ENCODE results near the gene CREBZF.
A peak's percentile ranks its signal among the peaks of the same experiment; 100 is the strongest.

Gene CREBZF

GRCh38 chr11:85664615-85665481 is at the start of gene CREBZF:
CREBZF (minus strand) TSS chr11:85665129; CDS start chr11:85664875, 254 bp downstream.
- peak; percentile 93 to 95 for DNase-seq (ENCODE audit: low read depth in 2 of 2)

DNA sequence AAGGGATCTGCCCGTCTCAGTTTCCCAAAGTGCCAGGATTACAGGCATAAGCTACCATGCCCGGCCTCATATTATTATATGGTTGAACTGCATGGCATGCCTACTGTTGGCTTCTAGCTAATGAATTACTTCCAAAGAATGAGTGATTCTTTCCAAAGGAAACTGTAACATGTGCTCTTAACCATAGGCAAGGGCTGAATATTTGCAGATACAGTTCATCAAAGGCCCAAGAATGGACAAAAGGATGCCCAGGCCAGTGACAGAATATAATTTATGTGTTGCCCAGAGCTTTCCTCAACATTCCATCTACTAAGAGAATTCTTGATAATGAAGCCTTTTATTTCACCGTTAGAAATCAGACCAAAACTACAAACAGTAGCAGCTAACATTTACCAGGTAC is 48.0 kb upstream of the CREBZF start:
- no peak for DNase-seq (ENCODE audit: low read depth in 2 of 2)

DNA sequence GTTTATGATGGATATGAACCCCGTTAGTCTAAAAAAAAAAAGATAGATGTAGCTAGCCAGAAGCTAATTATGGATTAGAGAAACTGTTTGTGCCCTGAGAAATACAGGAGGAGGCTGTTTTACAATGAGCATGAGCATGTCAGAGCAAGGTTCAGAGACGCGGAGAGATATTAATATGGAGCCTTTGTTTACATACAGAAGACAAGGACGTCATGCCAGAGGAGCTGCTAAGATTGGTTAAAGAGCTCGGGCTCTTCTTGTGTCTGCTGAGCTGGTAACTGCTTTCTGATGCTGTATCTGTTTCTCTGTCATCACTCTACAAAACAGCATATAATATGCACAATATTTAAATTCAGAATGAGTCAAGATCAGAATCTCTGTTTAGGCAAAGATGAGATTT is 46.0 kb upstream of the CREBZF start:
- DNase-seq (ENCODE audit: low read depth in 2 of 2) = no peak

- no peak for DNase-seq (ENCODE audit: low read depth in 2 of 2)
These were observed 45.2 kb upstream of the CREBZF start for GRCh38 chr11:85709941-85710702.

DNA sequence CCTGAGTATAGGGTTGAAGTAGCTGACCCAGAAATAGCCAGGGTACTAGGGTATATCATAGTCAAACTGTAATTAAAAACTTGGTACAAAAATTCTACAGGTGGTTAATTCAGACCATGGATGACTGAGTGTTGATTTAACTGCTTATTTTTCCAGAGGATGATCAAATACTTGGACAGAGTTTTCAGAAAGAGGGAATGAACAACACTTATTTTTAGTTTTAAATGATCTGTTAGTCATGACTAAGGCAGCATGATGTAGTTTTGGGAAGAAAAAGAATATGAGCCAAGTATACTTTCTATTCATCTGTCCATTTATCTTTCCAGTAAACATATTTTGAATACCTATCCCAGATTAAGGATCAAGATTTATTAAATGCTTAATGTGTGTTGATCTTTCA is 40.9 kb upstream of the CREBZF start:
- DNase-seq (ENCODE audit: low read depth in 2 of 2) = no peak

DNA sequence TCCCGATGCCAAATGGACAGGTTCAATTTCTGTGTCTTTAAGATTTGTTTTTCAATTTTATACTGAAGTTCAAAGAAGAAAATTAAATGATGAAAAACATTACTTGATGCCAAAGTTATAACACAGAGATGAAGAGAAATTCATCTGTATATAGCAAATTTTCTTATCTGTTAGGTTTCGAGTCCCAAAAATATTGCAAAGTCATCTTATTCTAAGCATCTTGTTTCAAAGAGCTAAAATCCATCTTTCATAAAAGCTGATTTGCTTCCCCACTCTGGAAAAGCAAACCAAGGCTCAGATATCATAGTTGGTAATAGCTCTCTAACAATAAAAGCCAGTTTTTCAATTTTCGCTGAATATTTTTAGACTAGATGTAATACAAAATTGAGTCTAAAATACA is 40.0 kb upstream of the CREBZF start:
- no peak for DNase-seq (ENCODE audit: low read depth in 2 of 2)

DNA sequence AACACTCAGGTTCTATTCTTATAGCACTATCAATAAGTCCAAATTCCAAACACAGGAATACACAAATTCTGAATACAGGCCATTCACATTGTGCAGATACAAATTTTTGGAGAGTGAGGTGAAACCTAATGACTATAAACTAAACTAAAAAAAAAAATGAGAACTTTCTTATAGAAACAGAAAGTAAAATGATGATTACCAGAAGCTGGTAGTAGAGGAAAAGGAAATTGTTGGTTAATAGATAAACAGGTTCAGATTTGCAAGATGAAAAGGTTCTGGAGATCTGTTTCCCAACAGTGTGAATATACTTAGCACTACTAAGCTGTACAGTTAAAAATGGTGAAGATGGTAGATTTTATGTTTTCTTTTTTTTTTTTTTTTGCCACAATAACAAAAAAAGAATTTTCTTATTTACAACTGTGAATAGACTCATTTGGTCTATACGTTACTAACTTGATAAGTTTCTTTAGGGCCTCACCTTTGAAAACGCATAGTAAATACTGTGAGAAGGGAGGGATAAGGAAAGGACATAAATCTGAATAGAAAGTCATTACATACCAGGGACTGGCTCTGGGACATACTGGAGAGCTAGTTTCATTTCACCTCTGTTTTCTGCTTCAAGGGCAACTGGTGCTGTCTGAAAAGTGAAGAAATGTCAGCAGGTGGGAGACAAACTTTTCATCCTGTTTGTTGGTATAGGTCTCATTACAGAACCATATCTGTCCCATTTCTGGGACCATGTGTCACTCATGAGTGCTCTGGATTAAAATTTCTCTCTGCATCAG is 35.2 kb upstream of the CREBZF start:
- no peak for DNase-seq (ENCODE audit: low read depth in 2 of 2)

DNA sequence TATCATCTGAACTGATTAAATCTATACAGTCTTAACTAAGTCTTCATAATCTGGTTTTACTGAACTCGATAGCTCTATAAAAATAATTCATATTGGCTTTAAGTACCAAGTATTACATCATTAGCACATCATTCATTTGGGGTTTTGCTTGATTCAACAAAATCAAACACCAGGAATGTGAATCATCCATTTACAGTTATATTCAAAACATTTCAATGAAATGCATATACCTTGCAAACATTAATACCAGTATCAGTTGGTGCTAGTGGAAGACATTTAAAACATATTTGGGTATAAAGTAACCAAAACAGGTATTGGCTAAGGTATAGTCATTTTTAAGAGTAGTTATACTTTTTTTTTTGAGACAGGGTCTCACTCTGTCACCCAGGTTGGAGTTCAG is 33.3 kb upstream of the CREBZF start:
- DNase-seq (ENCODE audit: low read depth in 2 of 2) = no peak

- DNase-seq (ENCODE audit: low read depth in 2 of 2) = no peak
These were observed 32.8 kb upstream of the CREBZF start for GRCh38 chr11:85697747-85698146.

- no peak for DNase-seq (ENCODE audit: low read depth in 2 of 2)
These were observed 30.6 kb upstream of the CREBZF start for GRCh38 chr11:85695546-85695945.

DNA sequence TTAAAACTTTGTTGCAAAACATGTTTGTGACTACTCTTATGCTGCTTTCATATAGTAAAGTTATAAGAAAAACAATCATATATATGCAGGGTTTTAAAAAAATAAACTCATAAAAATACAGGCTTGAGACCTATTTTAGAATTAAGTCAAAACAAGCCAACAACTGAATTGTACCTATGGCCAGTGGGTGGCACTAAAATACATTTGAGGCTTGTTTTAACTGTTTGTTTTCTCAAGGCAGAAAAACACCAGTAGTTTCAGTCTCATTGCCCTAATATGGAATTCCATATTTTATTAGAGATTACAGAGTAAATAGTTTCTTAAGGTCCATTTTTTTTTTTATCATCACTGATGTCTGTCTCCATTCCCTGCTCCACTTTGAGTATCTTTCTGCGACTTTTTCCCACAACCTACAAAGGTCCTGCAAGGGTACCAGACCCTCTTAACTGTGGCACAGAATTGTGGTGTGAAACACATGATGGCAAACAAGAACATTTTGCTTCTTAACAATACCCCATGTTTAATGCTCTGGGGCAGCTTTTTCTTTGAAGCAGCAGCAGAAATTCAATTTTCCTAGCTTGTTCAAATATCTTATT is 29.6 kb upstream of the CREBZF start:
- DNase-seq (ENCODE audit: low read depth in 2 of 2) = no peak

DNA sequence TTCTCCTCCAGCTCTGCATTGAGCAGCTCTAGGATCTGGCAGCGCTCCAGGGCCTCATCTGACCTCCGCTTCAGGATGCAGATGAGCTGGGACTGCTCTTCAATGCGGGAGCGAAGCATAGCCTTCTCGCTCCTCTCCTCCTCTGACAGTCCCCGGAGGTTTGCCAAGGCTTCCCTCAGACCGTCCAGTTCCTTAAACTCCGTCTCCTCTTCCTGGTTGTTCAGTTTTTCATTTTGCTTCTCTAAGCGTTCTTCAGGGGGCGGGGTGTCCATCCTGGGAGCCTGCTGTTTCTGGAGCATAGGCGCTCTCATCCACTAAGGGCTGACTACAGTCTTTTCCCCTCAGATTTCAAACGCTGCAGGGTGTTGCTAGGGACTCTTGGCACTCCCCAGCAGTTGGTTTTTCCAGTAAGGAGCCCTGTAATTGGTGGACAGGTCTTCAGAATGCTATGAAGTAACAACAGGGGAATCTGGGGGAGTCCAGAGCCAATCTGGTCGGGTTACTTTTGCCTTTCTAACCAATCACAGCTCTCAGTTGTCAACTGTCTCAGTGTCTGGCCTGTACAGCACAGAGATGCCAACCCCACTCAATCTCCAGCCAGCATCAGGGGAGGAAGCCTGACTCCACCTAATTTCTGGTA is 21.0 kb upstream of the CREBZF start, which contains the start of gene CCDC89:
TSS of gene CCDC89 (minus strand) at position 376 of the 640 bp plus-strand sequence. CDS start at position 311, 65 bp downstream.
- DNase-seq (ENCODE audit: low read depth in 2 of 2) = no peak

GRCh38 chr11:85685125-85685819 is 20.3 kb upstream of the CREBZF start:
- DNase-seq (ENCODE audit: low read depth in 2 of 2) = no peak

GRCh38 chr11:85682330-85683305 is 17.7 kb upstream of the CREBZF start:
- peak; percentile 46 to 54 for DNase-seq (ENCODE audit: low read depth in 2 of 2)

GRCh38 chr11:85680897-85681296 is 16.0 kb upstream of the CREBZF start:
- DNase-seq (ENCODE audit: low read depth in 2 of 2) = no peak

GRCh38 chr11:85679576-85679975 is 14.6 kb upstream of the CREBZF start:
- DNase-seq (ENCODE audit: low read depth in 2 of 2) = no peak

- no peak for DNase-seq (ENCODE audit: low read depth in 2 of 2)
These were observed 8.5 kb upstream of the CREBZF start for GRCh38 chr11:85673393-85673792.

DNA sequence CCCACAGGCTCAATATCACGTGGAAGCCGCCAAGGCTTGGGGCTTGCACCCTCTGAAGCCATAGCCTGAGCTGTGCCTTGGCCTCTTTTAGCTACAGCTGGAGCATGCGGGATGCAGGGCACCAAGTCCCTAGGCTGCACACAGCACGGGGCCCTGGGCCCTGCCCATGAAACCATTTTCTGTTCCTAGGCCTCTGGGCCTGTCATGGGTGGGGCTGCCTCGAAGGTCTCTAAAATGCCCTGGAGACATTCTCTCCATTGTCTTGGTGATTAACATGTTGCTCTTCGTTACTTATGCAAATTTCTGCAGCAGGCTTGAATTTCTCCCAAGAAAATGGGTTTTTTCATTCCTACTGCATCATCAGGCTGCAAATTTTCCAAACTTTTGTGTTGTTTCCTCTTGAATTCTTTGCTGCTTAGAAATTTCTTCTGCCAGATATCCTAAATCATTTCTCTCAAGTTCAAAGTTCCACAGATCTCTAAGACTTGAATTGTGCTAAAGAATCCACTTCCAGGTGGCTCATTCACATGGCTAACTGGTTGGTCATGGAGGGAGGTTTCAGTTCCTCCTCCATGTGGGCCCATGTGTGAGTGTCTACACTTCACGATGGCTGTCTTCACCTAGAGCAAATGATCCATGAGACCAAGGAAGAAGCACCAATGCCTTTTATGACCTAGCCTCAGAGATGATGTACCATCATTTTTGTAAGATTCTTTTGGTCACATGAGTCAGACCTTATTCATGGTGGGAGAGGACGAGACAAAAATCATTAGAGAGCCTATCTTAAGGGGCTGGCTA is 7.4 kb upstream of the CREBZF start:
- no peak for DNase-seq (ENCODE audit: low read depth in 2 of 2)

All from activated CD4-positive, alpha-beta T cell treated with anti-CD3 and anti-CD28 coated beads for 24 hours (primary cell).